H9 (cell line): ENCODE measurements around the gene ZNF562. TPM values are rescaled to one million over a fixed set of nuclear protein-coding genes. Genes with fewer than 3 reads are reported as not detected.

Experiments used
- DNase-seq: peaks from one replicate; pipeline ENCODE4 v3.0.0-alpha.2; 2017
- H2AFZ ChIP-seq: one replicate; pipeline ENCODE4 v1.6.1; 2013; ENCODE audit warnings: mild to moderate bottlenecking, low read length, control low read depth, moderate library complexity
- H2AK5ac ChIP-seq: 2 replicates; pipeline ENCODE4 v1.6.1; 2013; ENCODE audit warnings: low read length, control low read depth, mixed read lengths; ENCODE audit not compliant: insufficient read length
- H2BK120ac ChIP-seq: one replicate; pipeline ENCODE4 v1.6.1; 2013; ENCODE audit warnings: low read depth, mild to moderate bottlenecking, low read length, control low read depth, inconsistent platforms; ENCODE audit not compliant: poor library complexity, severe bottlenecking
- H2BK12ac ChIP-seq: 2 replicates; pipeline ENCODE4 v1.6.1; 2013; ENCODE audit warnings: low read length, control low read depth, mixed read lengths, low read depth; ENCODE audit not compliant: insufficient read length
- H2BK15ac ChIP-seq: 2 replicates; pipeline ENCODE4 v1.6.1; 2013; ENCODE audit warnings: low read depth, low read length, control low read depth
- H2BK20ac ChIP-seq: one replicate; pipeline ENCODE4 v1.6.1; 2013; ENCODE audit warnings: low read depth, mild to moderate bottlenecking, low read length, control low read depth, inconsistent platforms; ENCODE audit not compliant: poor library complexity, severe bottlenecking
- H2BK5ac ChIP-seq: 2 replicates; pipeline ENCODE4 v1.6.1; 2013; ENCODE audit warnings: low read length, control low read depth, mixed read lengths; ENCODE audit not compliant: insufficient read length
- H3K14ac ChIP-seq: 2 replicates; pipeline ENCODE4 v1.6.1; 2013; ENCODE audit warnings: low read length, control low read depth; ENCODE audit not compliant: insufficient read depth
- H3K18ac ChIP-seq: 2 replicates; pipeline ENCODE4 v1.6.1; 2013; ENCODE audit warnings: low read depth, mild to moderate bottlenecking, mixed read lengths, low read length, control low read depth; ENCODE audit not compliant: insufficient read length
- H3K23ac ChIP-seq: 2 replicates; pipeline ENCODE4 v1.6.1; 2013; ENCODE audit warnings: low read length, control low read depth, mixed read lengths, low read depth; ENCODE audit not compliant: insufficient read length
- H3K23me2 ChIP-seq: 2 replicates; pipeline ENCODE4 v1.6.1; 2013; ENCODE audit warnings: low read depth, mild to moderate bottlenecking, mixed read lengths, low read length, control low read depth; ENCODE audit not compliant: insufficient read length, poor library complexity, severe bottlenecking
- H3K27ac ChIP-seq: 2 replicates; pipeline ENCODE4 v1.5.1; 2013; ENCODE audit warnings: low read length, control low read depth, mixed read lengths, low read depth; ENCODE audit not compliant: insufficient read length
- H3K27me3 ChIP-seq: 2 replicates; pipeline ENCODE4 v1.6.1; 2013; ENCODE audit warnings: low read length, control low read depth, inconsistent platforms; ENCODE audit not compliant: insufficient read depth
- H3K4ac ChIP-seq: 2 replicates; pipeline ENCODE4 v1.6.1; 2013; ENCODE audit warnings: low read depth, mild to moderate bottlenecking, control low read depth, inconsistent platforms, low read length, moderate library complexity
- H3K4me1 ChIP-seq: 2 replicates; pipeline ENCODE4 v1.6.1; 2013; ENCODE audit warnings: low read length, control low read depth, inconsistent platforms; ENCODE audit not compliant: insufficient read depth
- H3K4me2 ChIP-seq: 2 replicates; pipeline ENCODE4 v1.6.1; 2013; ENCODE audit warnings: low read length, control low read depth, mixed read lengths; ENCODE audit not compliant: insufficient read length, insufficient read depth
- H3K56ac ChIP-seq: 2 replicates; pipeline ENCODE4 v1.6.1; 2013; ENCODE audit warnings: low read depth, mild to moderate bottlenecking, mixed read lengths, low read length, control low read depth; ENCODE audit not compliant: insufficient read length
- H3K79me1 ChIP-seq: 2 replicates; pipeline ENCODE4 v1.6.1; 2013; ENCODE audit warnings: low read depth, mild to moderate bottlenecking, moderate library complexity, low read length, control low read depth, inconsistent platforms; ENCODE audit not compliant: insufficient read depth, poor library complexity, severe bottlenecking
- H3K79me2 ChIP-seq: 2 replicates; pipeline ENCODE4 v1.6.1; 2013; ENCODE audit warnings: low read length, control low read depth, inconsistent platforms; ENCODE audit not compliant: insufficient read depth
- H3K9ac ChIP-seq: 2 replicates; pipeline ENCODE4 v1.6.1; 2013; ENCODE audit warnings: low read length, control low read depth, mixed read lengths; ENCODE audit not compliant: insufficient read length; ENCODE audit errors: extremely low read depth
- H3K9me3 ChIP-seq: one replicate; pipeline ENCODE4 v1.6.1; 2013; ENCODE audit warnings: low read depth, low read length, inconsistent platforms; ENCODE audit not compliant: control insufficient read depth
- H3T11ph ChIP-seq: one replicate; pipeline ENCODE4 v1.6.1; 2013; ENCODE audit warnings: mild to moderate bottlenecking, low read length, control low read depth, inconsistent platforms
- H4K20me1 ChIP-seq: one replicate; pipeline ENCODE4 v1.6.1; 2013; ENCODE audit not compliant: control insufficient read depth, insufficient read length, insufficient read depth
- H4K5ac ChIP-seq: 2 replicates; pipeline ENCODE4 v1.6.1; 2013; ENCODE audit warnings: low read depth, mild to moderate bottlenecking, mixed read lengths, low read length, control low read depth; ENCODE audit not compliant: insufficient read length
- H4K8ac ChIP-seq: replicated peaks from 2 replicates; pipeline ENCODE4 v1.6.1; 2013; ENCODE audit warnings: low read length, control low read depth, mixed read lengths, low read depth; ENCODE audit not compliant: insufficient read length
- H4K91ac ChIP-seq: 2 replicates; pipeline ENCODE4 v1.6.1; 2013; ENCODE audit warnings: low read depth, mild to moderate bottlenecking, moderate library complexity, mixed read lengths, low read length, control low read depth; ENCODE audit not compliant: insufficient read length
- H3K27ac Mint-ChIP-seq, 3 experiments: 2 replicates in 2 of 3; 3 replicates in 1 of 3; pipeline ENCODE4 v1.8.0; 2020 to 2021; ENCODE audit warnings: mixed read lengths in 3 of 3, mild to moderate bottlenecking in 1 of 3, moderate library complexity in 1 of 3
- H3K27me3 Mint-ChIP-seq: 2 replicates; pipeline ENCODE4 v1.8.0; 2021; ENCODE audit warnings: low read depth, mild to moderate bottlenecking, moderate library complexity, mixed read lengths
- H3K36me3 Mint-ChIP-seq, 3 experiments: 2 replicates in 2 of 3; 3 replicates in 1 of 3; pipeline ENCODE4 v1.8.0; 2020 to 2021; ENCODE audit warnings: low read depth in 3 of 3, mixed read lengths in 3 of 3; ENCODE audit not compliant: insufficient read depth in 1 of 3
- H3K4me1 Mint-ChIP-seq, 2 experiments: 2 replicates each; pipeline ENCODE4 v1.8.0; 2020; ENCODE audit warnings: mixed read lengths in 2 of 2
- H3K4me3 Mint-ChIP-seq, 2 experiments: 2 replicates in 1 of 2; 3 replicates in 1 of 2; pipeline ENCODE4 v1.8.0; 2020 to 2021; ENCODE audit warnings: mild to moderate bottlenecking in 2 of 2, mixed read lengths in 2 of 2, moderate library complexity in 1 of 2
- H3K9me3 Mint-ChIP-seq, 2 experiments: 2 replicates in 1 of 2; 3 replicates in 1 of 2; pipeline ENCODE4 v1.8.0; 2020; ENCODE audit warnings: mild to moderate bottlenecking in 2 of 2, mixed read lengths in 2 of 2, moderate library complexity in 1 of 2
- WGBS: extraction: QIAGEN DNeasy Blood & Tissue Kit; methylation state at CpG from one replicate; pipeline ENCODE4 v1.1.7; 2013; ENCODE audit warnings: missing lambda C conversion rate, low lambda C conversion rate, mixed read lengths; ENCODE audit not compliant: insufficient read length; ENCODE audit errors: extremely low coverage; 5-methylcytosine and 5-hydroxymethylcytosine counted together
- total RNA-seq: library from RNA; stranded (reverse); gene quantifications from 2 replicates; pipeline ENCODE4 v1.2.1, GENCODE V29; 2021
- TF ChIP-seq, protein P1 (sequence below): fragments of 200-600 bp; sonication (generic); conservative IDR thresholded peaks from 3 replicates; pipeline ENCODE4 v1.8.0; 2021; ENCODE audit warnings: antibody characterized with exemption, mild to moderate bottlenecking

The ZNF562 gene
- total RNA-seq, 1 experiment from 2014 or later: 15.7 TPM

- Mint-ChIP-seq H3K4me1 (peaks cover 0 to 3% of the 10 kb centered on the region in 2 experiments; a peak in 1 of 4 replicates), H3K27ac (no peak overlapping the region), H3K9me3 (peaks cover 69 to 77% of the 10 kb centered on the region in 2 experiments), H3K36me3 (peaks cover 45 to 52% (median 49%) of the 10 kb centered on the region in 3 experiments), H3K4me3 (peak overlapping the region; percentile 43 to 89; a peak in 4 of 5 replicates), H3K27me3 (peaks cover 3% of the 10 kb centered on the region; the same call in 1 of the 2 replicates)
- Histone ChIP-seq H4K91ac (no peak overlapping the region), H3K4me1 (no peaks in the 10 kb centered on the region), H3K4ac (no peak overlapping the region), H3K27me3 (no peaks in the 10 kb centered on the region), H3K18ac (no peak overlapping the region), H3T11ph (no peak overlapping the region), H3K79me2 (peaks cover 16% of the 10 kb centered on the region; the same call in 1 of the 2 replicates), H3K27ac (no peak overlapping the region), H3K56ac (no peak overlapping the region), H3K79me1 (peaks cover 13% of the 10 kb centered on the region), H2AFZ (no peak overlapping the region), H3K9me3 (peaks cover 17% of the 10 kb centered on the region), H2BK15ac (no peak overlapping the region), H2BK20ac (no peak overlapping the region), H4K5ac (no peak overlapping the region), H4K20me1 (no peaks in the 10 kb centered on the region), H2BK12ac (no peak overlapping the region), H3K23ac (no peak overlapping the region), H4K8ac (no peak overlapping the region), H2AK5ac (no peak overlapping the region), H3K23me2 (no peaks in the 10 kb centered on the region), H3K4me2 (no peak overlapping the region), H3K14ac (no peak overlapping the region), H3K9ac (no peak overlapping the region), H2BK5ac (no peak overlapping the region), H2BK120ac (no peak overlapping the region)
- no CpG with 5 or more reads among the region's 4 CpGs for WGBS
- TF ChIP-seq, protein P1, sequence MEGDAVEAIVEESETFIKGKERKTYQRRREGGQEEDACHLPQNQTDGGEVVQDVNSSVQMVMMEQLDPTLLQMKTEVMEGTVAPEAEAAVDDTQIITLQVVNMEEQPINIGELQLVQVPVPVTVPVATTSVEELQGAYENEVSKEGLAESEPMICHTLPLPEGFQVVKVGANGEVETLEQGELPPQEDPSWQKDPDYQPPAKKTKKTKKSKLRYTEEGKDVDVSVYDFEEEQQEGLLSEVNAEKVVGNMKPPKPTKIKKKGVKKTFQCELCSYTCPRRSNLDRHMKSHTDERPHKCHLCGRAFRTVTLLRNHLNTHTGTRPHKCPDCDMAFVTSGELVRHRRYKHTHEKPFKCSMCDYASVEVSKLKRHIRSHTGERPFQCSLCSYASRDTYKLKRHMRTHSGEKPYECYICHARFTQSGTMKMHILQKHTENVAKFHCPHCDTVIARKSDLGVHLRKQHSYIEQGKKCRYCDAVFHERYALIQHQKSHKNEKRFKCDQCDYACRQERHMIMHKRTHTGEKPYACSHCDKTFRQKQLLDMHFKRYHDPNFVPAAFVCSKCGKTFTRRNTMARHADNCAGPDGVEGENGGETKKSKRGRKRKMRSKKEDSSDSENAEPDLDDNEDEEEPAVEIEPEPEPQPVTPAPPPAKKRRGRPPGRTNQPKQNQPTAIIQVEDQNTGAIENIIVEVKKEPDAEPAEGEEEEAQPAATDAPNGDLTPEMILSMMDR: no peak
- no peak for DNase-seq
Measured at GRCh38 chr19:9672893-9673292, 2.0 kb downstream of the ZNF562 start.
